ENCODE data around the gene DAPK2.
"Not testable (repeated sequence)": the region's sequence is repeated elsewhere in the genome, so short reads cannot be mapped to it uniquely, and the experiment has no call there.

Gene DAPK2

GRCh38 chr15:64070965-64071851 is 24.9 kb upstream of the DAPK2 start:
- H3K4me1 Mint-ChIP-seq: peaks cover 10% of the 10 kb centered on the region
- H3K4me3 Mint-ChIP-seq: no peak overlapping the region
- H3K27ac Mint-ChIP-seq: peak overlapping the region; percentile 71
- no peaks in the 10 kb centered on the region for H3K9me3 Mint-ChIP-seq
- peaks cover 5% of the 10 kb centered on the region for H3K27me3 Mint-ChIP-seq (ENCODE audit: low read depth, poor library complexity)
- H3K36me3 Mint-ChIP-seq (ENCODE audit: low read depth): peaks cover 38% of the 10 kb centered on the region
- no peak for TF ChIP-seq CTCF (IDR thresholded peaks at IDR 0.05)
- no peak for DNase-seq

- DNase-seq: no peak
- peak overlapping the region; percentile 26 for H3K27ac Mint-ChIP-seq
- peaks cover 33% of the 10 kb centered on the region for H3K36me3 Mint-ChIP-seq (ENCODE audit: low read depth)
- TF ChIP-seq CTCF (IDR thresholded peaks at IDR 0.05): no peak
- no peak overlapping the region for H3K4me3 Mint-ChIP-seq
- H3K9me3 Mint-ChIP-seq: no peaks in the 10 kb centered on the region
- peaks cover 5% of the 10 kb centered on the region for H3K27me3 Mint-ChIP-seq (ENCODE audit: low read depth, poor library complexity)
- peaks cover 10% of the 10 kb centered on the region for H3K4me1 Mint-ChIP-seq
Measured at GRCh38 chr15:64070106-64070505, 23.8 kb upstream of the DAPK2 start.

GRCh38 chr15:64068133-64068532 is 21.8 kb upstream of the DAPK2 start:
- H3K36me3 Mint-ChIP-seq (ENCODE audit: low read depth): peaks cover 19% of the 10 kb centered on the region
- TF ChIP-seq CTCF (IDR thresholded peaks at IDR 0.05): no peak
- H3K27ac Mint-ChIP-seq: no peak overlapping the region
- DNase-seq: no peak
- H3K4me3 Mint-ChIP-seq: no peak overlapping the region
- peaks cover 21% of the 10 kb centered on the region for H3K4me1 Mint-ChIP-seq
- no peaks in the 10 kb centered on the region for H3K9me3 Mint-ChIP-seq
- peaks cover 7% of the 10 kb centered on the region for H3K27me3 Mint-ChIP-seq (ENCODE audit: low read depth, poor library complexity)

- Mint-ChIP-seq H3K27ac (no peak overlapping the region), H3K36me3 (ENCODE audit: low read depth) (peaks cover 15% of the 10 kb centered on the region), H3K4me3 (no peak overlapping the region), H3K9me3 (no peaks in the 10 kb centered on the region), H3K4me1 (peaks cover 23% of the 10 kb centered on the region), H3K27me3 (ENCODE audit: low read depth, poor library complexity) (peaks cover 8% of the 10 kb centered on the region)
- TF ChIP-seq CTCF (IDR thresholded peaks at IDR 0.05): peak; percentile 79
- peak; percentile 79 for DNase-seq
Measured at GRCh38 chr15:64067564-64068030, 21.3 kb upstream of the DAPK2 start.

- H3K4me3 Mint-ChIP-seq: no peak overlapping the region
- DNase-seq: no peak
- H3K36me3 Mint-ChIP-seq (ENCODE audit: low read depth): peaks cover 4% of the 10 kb centered on the region
- H3K27me3 Mint-ChIP-seq (ENCODE audit: low read depth, poor library complexity): peaks cover 8% of the 10 kb centered on the region
- TF ChIP-seq CTCF (IDR thresholded peaks at IDR 0.05): no peak
- peaks cover 23% of the 10 kb centered on the region for H3K4me1 Mint-ChIP-seq
- H3K27ac Mint-ChIP-seq: no peak overlapping the region
- H3K9me3 Mint-ChIP-seq: peaks cover 2% of the 10 kb centered on the region
Measured at GRCh38 chr15:64066451-64066850, 20.2 kb upstream of the DAPK2 start.

- Mint-ChIP-seq H3K36me3 (ENCODE audit: low read depth) (no peaks in the 10 kb centered on the region), H3K4me3 (no peak overlapping the region), H3K27me3 (ENCODE audit: low read depth, poor library complexity) (peaks cover 5% of the 10 kb centered on the region), H3K27ac (no peak overlapping the region), H3K4me1 (peaks cover 13% of the 10 kb centered on the region), H3K9me3 (peaks cover 8% of the 10 kb centered on the region)
- no peak for DNase-seq
- no peak for TF ChIP-seq CTCF (IDR thresholded peaks at IDR 0.05)
Measured at GRCh38 chr15:64060716-64061115, 14.4 kb upstream of the DAPK2 start.

- peaks cover 12% of the 10 kb centered on the region for H3K4me1 Mint-ChIP-seq
- not testable (repeated sequence) for H3K9me3 Mint-ChIP-seq; DNase-seq; H3K27ac Mint-ChIP-seq; H3K27me3 Mint-ChIP-seq (ENCODE audit: low read depth, poor library complexity); H3K4me3 Mint-ChIP-seq; H3K36me3 Mint-ChIP-seq (ENCODE audit: low read depth)
Measured at GRCh38 chr15:64059104-64059503, 12.8 kb upstream of the DAPK2 start.

Measured in nephron progenitor cell (in vitro differentiated cells).